ENCODE measurements around the gene SLC1A5. TPM values are rescaled to one million over a fixed set of nuclear protein-coding genes. Genes with fewer than 3 reads are reported as not detected.
A peak's percentile ranks its signal among the peaks of the same experiment; 100 is the strongest.

The SLC1A5 gene
- total RNA-seq, 2 donors from 2014 or later: 77.6 to 78.1 TPM

DNA sequence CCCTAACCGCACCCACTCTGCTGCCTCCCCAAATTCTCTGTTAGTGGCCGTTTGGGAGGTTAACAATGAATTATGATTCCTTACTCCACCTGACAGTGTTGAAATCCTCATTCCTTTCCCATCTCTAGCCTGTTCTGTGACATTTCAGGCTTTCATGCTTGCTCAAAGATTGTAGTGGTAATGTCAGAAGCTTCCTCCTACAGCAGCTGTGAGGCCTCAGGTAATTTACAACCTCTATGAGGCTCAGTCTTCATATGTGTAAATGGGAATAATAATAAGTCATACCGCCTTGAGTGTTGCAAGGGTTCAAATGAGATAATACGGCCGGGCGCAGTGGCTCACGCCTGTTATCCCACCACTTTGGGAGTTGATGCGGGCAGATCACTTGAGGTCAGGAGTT lies 977 bp upstream of the SLC1A5 start:
- no peak for DNase-seq

GRCh38 chr19:46788968-46789338 lies 559 bp upstream of the SLC1A5 start:
- no peak for DNase-seq
- no peak overlapping the region for H3K27ac Mint-ChIP-seq
- H3K4me3 Mint-ChIP-seq: no peak overlapping the region
- H3K4me3 ChIP-seq (ENCODE audit: low read length): no peak overlapping the region
- peaks cover 13% of the 10 kb centered on the region for H3K36me3 Mint-ChIP-seq (ENCODE audit: low read depth)
- TF ChIP-seq, protein P1, sequence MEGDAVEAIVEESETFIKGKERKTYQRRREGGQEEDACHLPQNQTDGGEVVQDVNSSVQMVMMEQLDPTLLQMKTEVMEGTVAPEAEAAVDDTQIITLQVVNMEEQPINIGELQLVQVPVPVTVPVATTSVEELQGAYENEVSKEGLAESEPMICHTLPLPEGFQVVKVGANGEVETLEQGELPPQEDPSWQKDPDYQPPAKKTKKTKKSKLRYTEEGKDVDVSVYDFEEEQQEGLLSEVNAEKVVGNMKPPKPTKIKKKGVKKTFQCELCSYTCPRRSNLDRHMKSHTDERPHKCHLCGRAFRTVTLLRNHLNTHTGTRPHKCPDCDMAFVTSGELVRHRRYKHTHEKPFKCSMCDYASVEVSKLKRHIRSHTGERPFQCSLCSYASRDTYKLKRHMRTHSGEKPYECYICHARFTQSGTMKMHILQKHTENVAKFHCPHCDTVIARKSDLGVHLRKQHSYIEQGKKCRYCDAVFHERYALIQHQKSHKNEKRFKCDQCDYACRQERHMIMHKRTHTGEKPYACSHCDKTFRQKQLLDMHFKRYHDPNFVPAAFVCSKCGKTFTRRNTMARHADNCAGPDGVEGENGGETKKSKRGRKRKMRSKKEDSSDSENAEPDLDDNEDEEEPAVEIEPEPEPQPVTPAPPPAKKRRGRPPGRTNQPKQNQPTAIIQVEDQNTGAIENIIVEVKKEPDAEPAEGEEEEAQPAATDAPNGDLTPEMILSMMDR (conservative IDR thresholded peaks at IDR 0.05): no peak
- H3K4me1 ChIP-seq (ENCODE audit: control insufficient read depth, insufficient read depth, low read length): peaks cover 2% of the 10 kb centered on the region
- WGBS, 2 experiments (ENCODE audit: insufficient coverage in 1 of 2, insufficient read length in 1 of 2): 65 to 70% methylated on average over 7 to 9 of the region's 9 CpGs
- H3K4me1 Mint-ChIP-seq: peaks cover 21% of the 10 kb centered on the region
- H3K27me3 ChIP-seq (ENCODE audit: control insufficient read depth, insufficient read depth, low read length, poor library complexity, severe bottlenecking): peaks cover 18% of the 10 kb centered on the region
- no peaks in the 10 kb centered on the region for H3K9me3 ChIP-seq (ENCODE audit: control insufficient read depth, low read length)
- H3K9me3 Mint-ChIP-seq: no peaks in the 10 kb centered on the region
- no peak overlapping the region for H3K27ac ChIP-seq (ENCODE audit: low read depth, low read length)
- no peaks in the 10 kb centered on the region for H3K36me3 ChIP-seq (ENCODE audit: control insufficient read depth, insufficient read depth, low read length)
- no peak overlapping the region for H3K9ac ChIP-seq (ENCODE audit: extremely low read depth, low read length, poor library complexity, severe bottlenecking)
- peaks cover 49% of the 10 kb centered on the region for H3K27me3 Mint-ChIP-seq (ENCODE audit: insufficient read depth)

More for the DNA sequence above, 977 bp upstream of the SLC1A5 start:
- H3K36me3 Mint-ChIP-seq (ENCODE audit: low read depth): peaks cover 9% of the 10 kb centered on the region
- Histone ChIP-seq H3K4me1 (ENCODE audit: control insufficient read depth, insufficient read depth, low read length) (peaks cover 2% of the 10 kb centered on the region), H3K27me3 (ENCODE audit: control insufficient read depth, insufficient read depth, low read length, poor library complexity, severe bottlenecking) (peaks cover 18% of the 10 kb centered on the region), H3K36me3 (ENCODE audit: control insufficient read depth, insufficient read depth, low read length) (no peaks in the 10 kb centered on the region), H3K9ac (ENCODE audit: extremely low read depth, low read length, poor library complexity, severe bottlenecking) (no peak overlapping the region), H3K4me3 (ENCODE audit: low read length) (no peak overlapping the region), H3K9me3 (ENCODE audit: control insufficient read depth, low read length) (no peaks in the 10 kb centered on the region), H3K27ac (ENCODE audit: low read depth, low read length) (no peak overlapping the region)
- H3K4me3 Mint-ChIP-seq: no peak overlapping the region
- H3K9me3 Mint-ChIP-seq: no peaks in the 10 kb centered on the region
- H3K27ac Mint-ChIP-seq: no peak overlapping the region
- H3K4me1 Mint-ChIP-seq: peaks cover 17% of the 10 kb centered on the region
- TF ChIP-seq, protein P1 (conservative IDR thresholded peaks at IDR 0.05): no peak
- H3K27me3 Mint-ChIP-seq (ENCODE audit: insufficient read depth): peaks cover 49% of the 10 kb centered on the region
- 93 to 95% methylated on average over 6 to 8 of the region's 8 CpGs for WGBS, 2 experiments (ENCODE audit: insufficient coverage in 1 of 2, insufficient read length in 1 of 2)

- H3K36me3 Mint-ChIP-seq (ENCODE audit: low read depth): peaks cover 23% of the 10 kb centered on the region
Observed at GRCh38 chr19:46787331-46788261, 798 bp downstream of the SLC1A5 start.

More at GRCh38 chr19:46787331-46788261, 798 bp downstream of the SLC1A5 start:
- Mint-ChIP-seq H3K27ac (peak overlapping the region; percentile 91), H3K27me3 (ENCODE audit: insufficient read depth) (peaks cover 42% of the 10 kb centered on the region), H3K9me3 (no peaks in the 10 kb centered on the region), H3K4me3 (peak overlapping the region; percentile 85), H3K4me1 (peaks cover 23% of the 10 kb centered on the region)
- peak; percentile 85 for DNase-seq
- peak overlapping the region; percentile 77 for H3K9ac ChIP-seq (ENCODE audit: extremely low read depth, low read length, poor library complexity, severe bottlenecking)
- TF ChIP-seq, protein P1 (conservative IDR thresholded peaks at IDR 0.05): no peak
- peak overlapping the region; percentile 93 for H3K4me3 ChIP-seq (ENCODE audit: low read length)
- H3K27me3 ChIP-seq (ENCODE audit: control insufficient read depth, insufficient read depth, low read length, poor library complexity, severe bottlenecking): peaks cover 16% of the 10 kb centered on the region
- peaks cover 2% of the 10 kb centered on the region for H3K4me1 ChIP-seq (ENCODE audit: control insufficient read depth, insufficient read depth, low read length)
- 0% methylated on average over 42 to 80 of the region's 80 CpGs for WGBS, 2 experiments (ENCODE audit: insufficient coverage in 1 of 2, insufficient read length in 1 of 2)
- no peaks in the 10 kb centered on the region for H3K9me3 ChIP-seq (ENCODE audit: control insufficient read depth, low read length)
- peaks cover 5% of the 10 kb centered on the region for H3K36me3 ChIP-seq (ENCODE audit: control insufficient read depth, insufficient read depth, low read length)
- H3K27ac ChIP-seq (ENCODE audit: low read depth, low read length): peak overlapping the region; percentile 47
